ENCODE measurements around the gene ZNHIT6. TPM values are rescaled to one million over a fixed set of nuclear protein-coding genes. Genes with fewer than 3 reads are reported as not detected.

Gene ZNHIT6
- total RNA-seq, 1 donor from 2014 or later = 20.0 TPM

GRCh38 chr1:85659174-85659573 is 49.1 kb downstream of the ZNHIT6 start:
- H3K4me1 Mint-ChIP-seq (ENCODE audit: unreplicated experiment) = peaks cover 29% of the 10 kb centered on the region
- peaks cover 9% of the 10 kb centered on the region for H3K36me3 Mint-ChIP-seq (ENCODE audit: unreplicated experiment)
- no peak overlapping the region for H3K4me3 Mint-ChIP-seq (ENCODE audit: unreplicated experiment)
- peaks cover 4% of the 10 kb centered on the region for H3K9me3 Mint-ChIP-seq (ENCODE audit: unreplicated experiment)
- no peaks in the 10 kb centered on the region for H3K27me3 Mint-ChIP-seq (ENCODE audit: unreplicated experiment)
- no peak for DNase-seq (ENCODE audit: extremely low spot score, unreplicated experiment)
- TF ChIP-seq CTCF (IDR thresholded peaks at IDR 0.05) = no peak
- H3K27ac Mint-ChIP-seq (ENCODE audit: unreplicated experiment) = peak overlapping the region; percentile 28

DNA sequence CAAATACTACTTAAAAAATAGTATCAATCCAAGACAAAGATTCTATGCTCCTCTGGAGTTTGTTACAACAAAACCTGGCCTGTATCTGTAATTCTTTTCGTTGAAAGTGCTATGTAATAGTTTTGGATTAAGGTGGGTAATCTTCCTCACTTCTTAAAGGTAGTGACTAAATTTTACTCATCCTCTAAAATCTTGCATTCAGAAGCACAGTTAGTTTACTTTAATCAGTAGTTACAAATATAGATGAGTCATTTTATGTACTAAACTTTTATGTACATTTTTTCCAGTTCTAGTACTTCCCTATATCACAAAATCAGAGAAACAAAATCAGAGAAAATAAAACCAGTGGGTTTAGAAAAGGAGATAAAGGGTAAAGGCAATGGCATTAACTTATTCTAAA is 51.3 kb downstream of the ZNHIT6 start:
- DNase-seq (ENCODE audit: extremely low spot score, unreplicated experiment) = no peak
- Mint-ChIP-seq H3K4me1 (ENCODE audit: unreplicated experiment) (peaks cover 31% of the 10 kb centered on the region), H3K27ac (ENCODE audit: unreplicated experiment) (no peak overlapping the region), H3K4me3 (ENCODE audit: unreplicated experiment) (no peak overlapping the region), H3K36me3 (ENCODE audit: unreplicated experiment) (peaks cover 23% of the 10 kb centered on the region), H3K27me3 (ENCODE audit: unreplicated experiment) (no peaks in the 10 kb centered on the region), H3K9me3 (ENCODE audit: unreplicated experiment) (no peaks in the 10 kb centered on the region)
- no peak for TF ChIP-seq CTCF (IDR thresholded peaks at IDR 0.05)

DNA sequence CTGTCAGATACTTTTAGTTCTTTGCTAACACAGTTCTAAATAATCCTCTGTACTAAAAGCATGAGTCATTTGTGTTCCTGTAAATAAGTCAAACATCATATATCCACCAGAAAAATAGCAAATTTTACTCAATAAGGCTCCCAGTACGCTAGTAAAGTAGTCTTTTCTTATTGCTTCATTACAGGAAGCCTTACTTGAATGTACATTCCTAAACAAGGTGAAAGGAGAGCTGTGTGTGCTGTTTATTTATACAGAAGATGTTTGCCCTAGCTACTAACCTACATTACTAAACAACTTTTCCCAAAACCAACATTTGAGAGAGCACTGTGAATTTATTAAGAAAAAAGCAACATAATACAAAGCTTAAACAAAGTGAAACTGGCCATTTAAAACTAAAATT is 52.0 kb downstream of the ZNHIT6 start:
- no peak for DNase-seq (ENCODE audit: extremely low spot score, unreplicated experiment)
- Mint-ChIP-seq H3K4me1 (ENCODE audit: unreplicated experiment) (peaks cover 31% of the 10 kb centered on the region), H3K9me3 (ENCODE audit: unreplicated experiment) (no peaks in the 10 kb centered on the region), H3K27me3 (ENCODE audit: unreplicated experiment) (no peaks in the 10 kb centered on the region), H3K36me3 (ENCODE audit: unreplicated experiment) (peaks cover 24% of the 10 kb centered on the region), H3K27ac (ENCODE audit: unreplicated experiment) (no peak overlapping the region), H3K4me3 (ENCODE audit: unreplicated experiment) (no peak overlapping the region)
- no peak for TF ChIP-seq CTCF (IDR thresholded peaks at IDR 0.05)

GRCh38 chr1:85655315-85655714 is 52.9 kb downstream of the ZNHIT6 start:
- peaks cover 28% of the 10 kb centered on the region for H3K36me3 Mint-ChIP-seq (ENCODE audit: unreplicated experiment)
- no peak overlapping the region for H3K4me3 Mint-ChIP-seq (ENCODE audit: unreplicated experiment)
- H3K27ac Mint-ChIP-seq (ENCODE audit: unreplicated experiment) = no peak overlapping the region
- H3K27me3 Mint-ChIP-seq (ENCODE audit: unreplicated experiment) = no peaks in the 10 kb centered on the region
- peaks cover 28% of the 10 kb centered on the region for H3K4me1 Mint-ChIP-seq (ENCODE audit: unreplicated experiment)
- H3K9me3 Mint-ChIP-seq (ENCODE audit: unreplicated experiment) = no peaks in the 10 kb centered on the region
- DNase-seq (ENCODE audit: extremely low spot score, unreplicated experiment) = no peak
- TF ChIP-seq CTCF (IDR thresholded peaks at IDR 0.05) = no peak

- Mint-ChIP-seq H3K9me3 (ENCODE audit: unreplicated experiment) (peaks cover under 1% of the 10 kb centered on the region), H3K4me3 (ENCODE audit: unreplicated experiment) (no peak overlapping the region), H3K4me1 (ENCODE audit: unreplicated experiment) (peaks cover 17% of the 10 kb centered on the region), H3K27ac (ENCODE audit: unreplicated experiment) (peak overlapping the region; percentile 58), H3K36me3 (ENCODE audit: unreplicated experiment) (peaks cover 34% of the 10 kb centered on the region), H3K27me3 (ENCODE audit: unreplicated experiment) (no peaks in the 10 kb centered on the region)
- no peak for DNase-seq (ENCODE audit: extremely low spot score, unreplicated experiment)
- no peak for TF ChIP-seq CTCF (IDR thresholded peaks at IDR 0.05)
Measured at GRCh38 chr1:85654066-85654782, 54.0 kb downstream of the ZNHIT6 start.
